GM18505 (cell line): ENCODE data around the gene CXXC5.

ENCODE experiments used
- ATAC-seq: cut with Tn5 transposase; IDR thresholded peaks from one replicate; pipeline ENCODE4 v1.9.1; 2021; ENCODE audit not compliant: unreplicated experiment
- POLR2A ChIP-seq: IDR thresholded peaks from 4 replicates; pipeline ENCODE4 v1.6.1; 2011; ENCODE audit warnings: borderline replicate concordance; ENCODE audit not compliant: insufficient read depth, insufficient read length; ENCODE audit errors: extremely low read depth

The CXXC5 gene

GRCh38 chr5:139680368-139681111 is 32.4 kb downstream of the CXXC5 start:
- no peak for TF ChIP-seq POLR2A
- no peak for ATAC-seq

GRCh38 chr5:139681112-139681458 is 32.9 kb downstream of the CXXC5 start:
- no peak for TF ChIP-seq POLR2A
- no peak for ATAC-seq

- ATAC-seq: no peak
- no peak for TF ChIP-seq POLR2A
Measured at GRCh38 chr5:139681466-139681865, 33.3 kb downstream of the CXXC5 start.

- ATAC-seq: no peak
- TF ChIP-seq POLR2A: no peak
Measured at GRCh38 chr5:139682016-139682975, 34.1 kb downstream of the CXXC5 start.

GRCh38 chr5:139683295-139684271 is 35.4 kb downstream of the CXXC5 start:
- ATAC-seq: no peak
- no peak for TF ChIP-seq POLR2A

GRCh38 chr5:139684350-139684880 is 36.3 kb downstream of the CXXC5 start:
- ATAC-seq: no peak
- TF ChIP-seq POLR2A: no peak

- ATAC-seq: no peak
- TF ChIP-seq POLR2A: no peak
Measured at GRCh38 chr5:139684881-139685749, 37.0 kb downstream of the CXXC5 start.

- no peak for TF ChIP-seq POLR2A
- no peak for ATAC-seq
Measured at GRCh38 chr5:139685886-139686285, 37.7 kb downstream of the CXXC5 start.

GRCh38 chr5:139686356-139686705 is 38.2 kb downstream of the CXXC5 start:
- no peak for ATAC-seq
- no peak for TF ChIP-seq POLR2A

- TF ChIP-seq POLR2A: no peak
- no peak for ATAC-seq
Measured at GRCh38 chr5:139686706-139687441, 38.7 kb downstream of the CXXC5 start.

GRCh38 chr5:139687656-139688055 is 39.5 kb downstream of the CXXC5 start:
- TF ChIP-seq POLR2A: no peak
- no peak for ATAC-seq
